Endothelial cell of umbilical vein (primary cell): ENCODE results near the gene TRIM10. TPM values are rescaled to one million over a fixed set of nuclear protein-coding genes. Genes with fewer than 3 reads are reported as not detected.
A peak's percentile ranks its signal among the peaks of the same experiment; 100 is the strongest.

Source experiments
- Bru-seq: library from RNA; stranded (reverse); fragments of 400-500 nt; gene quantifications from one replicate; lab custom pipeline; 2021; lab: Mats Ljungman, UMichigan
- BruChase-seq, 2 experiments: library from RNA; stranded (reverse); fragments of 400-500 nt; gene quantifications; one replicate each; lab custom pipeline; 2021; lab: Mats Ljungman, UMichigan
- BruUV-seq: library from RNA; stranded (reverse); fragments of 400-500 nt; replicated peaks from 2 replicates; lab custom pipeline; 2021; lab: Mats Ljungman, UMichigan
- CTCF ChIA-PET: fragments of 300-600, 350-600 bp; sonication (Branson Sonifier 250); formaldehyde crosslinking; loops from one replicate; lab custom pipeline; 2021; ENCODE audit warnings: antibody characterized with exemption, inconsistent platforms; lab: Charles Lee
- POLR2A ChIA-PET: fragments of 300-600, 350-600 bp; sonication (Branson Sonifier 250); formaldehyde crosslinking; loops from one replicate; lab custom pipeline; 2021; ENCODE audit warnings: antibody characterized with exemption, inconsistent platforms; lab: Charles Lee
- DNase-seq: peaks from one replicate; pipeline ENCODE4 v3.0.0-alpha.2; 2011; ENCODE audit warnings: low read depth, low spot score
- FAIRE-seq: peaks from 2 replicates; lab custom pipeline; 2011; peaks lifted over from hg19 to GRCh38; lab: Jason Lieb, UNC
- H2AFZ ChIP-seq: 2 replicates; pipeline ENCODE4 v1.6.0; 2012; ENCODE audit warnings: low read depth, low read length, control low read depth, inconsistent platforms
- H3K27ac ChIP-seq: 2 replicates; pipeline ENCODE4 v1.5.1; 2011; ENCODE audit warnings: low read depth, mild to moderate bottlenecking, control low read depth, low read length, moderate library complexity; ENCODE audit not compliant: insufficient read depth
- H3K27me3 ChIP-seq, 2 experiments: 2 replicates each; pipeline versions ENCODE4 v1.6.0 to v1.6.1; 2011; ENCODE audit warnings: low read length in 2 of 2, mixed read lengths in 1 of 2; ENCODE audit not compliant: control insufficient read depth in 2 of 2, insufficient read depth in 2 of 2
- H3K36me3 ChIP-seq, 2 experiments: 2 replicates in 1 of 2; 3 replicates in 1 of 2; pipeline ENCODE4 v1.5.1; 2011; ENCODE audit warnings: low read length in 2 of 2, mild to moderate bottlenecking in 1 of 2, moderate library complexity in 1 of 2; ENCODE audit not compliant: control insufficient read depth in 2 of 2, insufficient read depth in 2 of 2; ENCODE audit errors: extremely low read depth in 1 of 2
- H3K4me1 ChIP-seq: 3 replicates; pipeline ENCODE4 v1.5.1; 2011; ENCODE audit warnings: mild to moderate bottlenecking, low read length; ENCODE audit not compliant: control insufficient read depth, insufficient read depth; ENCODE audit errors: extremely low read depth
- H3K4me2 ChIP-seq: 2 replicates; pipeline ENCODE4 v1.6.1; 2011; ENCODE audit warnings: low read length, control low read depth, mixed read lengths; ENCODE audit not compliant: insufficient read depth
- H3K4me3 ChIP-seq, 3 experiments: fragments of 200-600 bp in 1 of 3; sonication (generic), shearing (Covaris generic) in 1 of 3; replicated peaks in 1 of 3; 2 replicates each; pipeline ENCODE4 v1.5.1; 2011 to 2016; ENCODE audit warnings: control low read depth in 3 of 3, low read length in 3 of 3, mild to moderate bottlenecking in 2 of 3, inconsistent platforms in 1 of 3, low read depth in 1 of 3, moderate library complexity in 1 of 3; ENCODE audit not compliant: insufficient read depth in 1 of 3
- H3K79me2 ChIP-seq: 2 replicates; pipeline ENCODE4 v1.6.0; 2012; ENCODE audit warnings: low read length, inconsistent platforms; ENCODE audit not compliant: control insufficient read depth, insufficient read depth
- H3K9ac ChIP-seq: replicated peaks from 2 replicates; pipeline ENCODE3; 2011; ENCODE audit warnings: low read length, control low read depth; ENCODE audit not compliant: insufficient read depth; ENCODE audit errors: extremely low read depth
- H3K9me1 ChIP-seq: replicated peaks from 3 replicates; pipeline ENCODE4 v1.6.0; 2011; ENCODE audit warnings: mild to moderate bottlenecking, low read length; ENCODE audit not compliant: control insufficient read depth, insufficient read depth; ENCODE audit errors: extremely low read depth
- H3K9me3 ChIP-seq: replicated peaks from 2 replicates; pipeline ENCODE4 v1.5.1; 2012; ENCODE audit warnings: low read length, inconsistent platforms; ENCODE audit not compliant: control insufficient read depth, insufficient read depth
- H4K20me1 ChIP-seq: replicated peaks from 2 replicates; pipeline ENCODE3; 2011; ENCODE audit warnings: mild to moderate bottlenecking, low read length; ENCODE audit not compliant: control insufficient read depth, insufficient read depth; ENCODE audit errors: extremely low read depth
- CTCF ChIP-seq, 2 donors: IDR thresholded peaks; 1 replicate in 1 of 2; 2 replicates in 1 of 2; pipeline ENCODE4 v1.5.1; 2011; ENCODE audit warnings: low read length in 2 of 2, mild to moderate bottlenecking in 2 of 2, moderate library complexity in 2 of 2, control low read depth in 1 of 2, inconsistent platforms in 1 of 2, low read depth in 1 of 2; ENCODE audit not compliant: insufficient read depth in 1 of 2; ENCODE audit errors: extremely low read depth in 1 of 2
- EZH2 ChIP-seq: IDR thresholded peaks from 2 replicates; pipeline ENCODE4 v1.6.1; 2012; ENCODE audit warnings: borderline replicate concordance, low read depth, mild to moderate bottlenecking, moderate library complexity, low read length, inconsistent platforms; ENCODE audit not compliant: severe bottlenecking
- FOS ChIP-seq: IDR thresholded peaks from 2 replicates; pipeline ENCODE4 v1.6.1; 2011; ENCODE audit warnings: mild to moderate bottlenecking, low read length, moderate library complexity, borderline replicate concordance; ENCODE audit not compliant: insufficient read depth
- GATA2 ChIP-seq: IDR thresholded peaks from 2 replicates; pipeline ENCODE4 v1.7.0; 2011; ENCODE audit warnings: low read depth, mild to moderate bottlenecking, moderate library complexity, mixed read lengths, low read length; ENCODE audit not compliant: insufficient read length, insufficient read depth
- JUN ChIP-seq: IDR thresholded peaks from 2 replicates; pipeline ENCODE4 v1.6.1; 2011; ENCODE audit warnings: borderline replicate concordance, low read depth; ENCODE audit not compliant: insufficient read length, insufficient read depth
- MAX ChIP-seq: IDR thresholded peaks from 2 replicates; pipeline ENCODE4 v1.6.1; 2011; ENCODE audit not compliant: insufficient read depth, insufficient read length
- MYC ChIP-seq: IDR thresholded peaks from one replicate; pipeline ENCODE4 v1.6.1; 2011; ENCODE audit warnings: mild to moderate bottlenecking, low read depth, low read length
- POLR2A ChIP-seq: IDR thresholded peaks from 2 replicates; pipeline ENCODE4 v1.6.1; 2012; ENCODE audit warnings: low read depth, mild to moderate bottlenecking, control low read depth, low read length
- POLR2AphosphoS5 ChIP-seq: IDR thresholded peaks from 2 replicates; pipeline ENCODE4 v1.6.1; 2012; ENCODE audit warnings: low read depth, mild to moderate bottlenecking, control low read depth, low read length, moderate library complexity; ENCODE audit not compliant: insufficient read depth
- dilution Hi-C: fragments of 300-500 bp; cut with MboI; formaldehyde crosslinking; loops from one replicate; pipeline ENCODE4 v1.15.0; 2019; ENCODE audit warnings: low sequenced_read_pairs; ENCODE audit not compliant: extremely low pct_ligation_motif_present
- intact Hi-C: fragments of 100-400 bp; cut with micrococcal nuclease; formaldehyde crosslinking; loops from one replicate; pipeline ENCODE4 v1.10.0; 2022
- long read RNA-seq: library from polyadenylated mRNA; stranded (forward); transcript quantifications from one replicate; pipeline ENCODE4 v2.0.0, GENCODE V29; 2021
- polyA minus RNA-seq, 3 experiments: library from RNA; depleted of rRNA, polyadenylated mRNA; stranded (reverse); fragments of >200 nt; gene quantifications; 1 replicate in 1 of 3; 2 replicates in 2 of 3; pipeline ENCODE4 v1.2.3, GENCODE V29; 2011
- polyA plus RNA-seq, 4 experiments: library from polyadenylated mRNA; depleted of rRNA in 3 of 4; stranded (reverse) in 3 of 4; unstranded in 1 of 4; fragments of >200 nt; gene quantifications; 2 replicates each; pipeline versions ENCODE4 v1.2.1 to v1.2.3, GENCODE V29; 2011 to 2012; ENCODE audit warnings: missing spikeins in 1 of 4
- total RNA-seq: library from RNA; stranded (reverse); gene quantifications from 2 replicates; pipeline ENCODE4 v1.2.3, GENCODE V29; 2021

Gene TRIM10
- total RNA-seq (not detected in 2 replicates), polyA plus RNA-seq (not detected in 2 replicates), polyA minus RNA-seq (not detected in 2 replicates), Bru-seq, nascent RNA (percentile 8 among the genes with signal in this experiment), BruChase-seq, experiment 1, labeled RNA remaining after a 6-hour chase (not detected), BruChase-seq, experiment 2, labeled RNA remaining after a 2-hour chase (not detected)
- polyA plus RNA-seq (2011; cell fraction: cytosol; rRNA removed): not detected in 2 replicates
- not detected in 2 replicates for polyA plus RNA-seq (2011; cell fraction: nucleus; rRNA removed)
- polyA plus RNA-seq (2012): not detected in 2 replicates
- not detected for polyA minus RNA-seq (2011; cell fraction: cytosol; rRNA and poly(A)+ RNA removed)
- not detected in 2 replicates for polyA minus RNA-seq (2011; cell fraction: nucleus; rRNA and poly(A)+ RNA removed)
- long read RNA-seq: 0 reads

GRCh38 chr6:30160785-30161531 is at the start of gene TRIM10:
Gene TRIM10, minus strand, starts transcription at chr6:30161211. Its CDS starts 353 bp downstream, at chr6:30160858.
- no TSS peak for BruUV-seq
- H2AFZ ChIP-seq: no peak within 1 kb of the TSS
- H3K4me2 ChIP-seq: no peak within 1 kb of the TSS
- ChIA-PET CTCF (no interaction called here), POLR2A (no interaction called here)
- TF ChIP-seq MYC (no peak), MAX (no peak), POLR2AphosphoS5 (no peak), POLR2A (no peak), CTCF (IDR thresholded peaks at IDR 0.05; ENCODE audit: extremely low read depth in 1 of 2, insufficient read depth in 1 of 2, low read depth in 1 of 2, low read length in 2 of 2) (no peak), FOS (no peak), JUN (no peak), GATA2 (no peak), EZH2 (no peak)
- DNase-seq: no peak
- H3K9ac ChIP-seq: no peak within 1 kb of the TSS
- no peaks in the 10 kb centered on the region for H3K9me1 ChIP-seq
- no peaks in the 10 kb centered on the region for H3K79me2 ChIP-seq
- no peaks in the 10 kb centered on the region for H3K9me3 ChIP-seq
- no peaks in the 10 kb centered on the region for H3K36me3 ChIP-seq
- peaks cover 0 to 5% of the 10 kb centered on the region in 2 experiments for H3K27me3 ChIP-seq
- H3K4me1 ChIP-seq: peaks cover 6% of the 10 kb centered on the region
- intact Hi-C loops: no loop called here
- no peak within 1 kb of the TSS for H3K4me3 ChIP-seq
- dilution Hi-C loops: no loop called here
- FAIRE-seq: no peak
- no peaks in the 10 kb centered on the region for H4K20me1 ChIP-seq
- no peak within 1 kb of the TSS for H3K27ac ChIP-seq
